HFFc6 (cell line): ENCODE results near the gene TMEM107. TPM values are rescaled to one million over a fixed set of nuclear protein-coding genes. Genes with fewer than 3 reads are reported as not detected.

Source experiments
- DNase-seq: peaks from one replicate; pipeline ENCODE4 v3.0.0-alpha.2; 2018
- H3K27ac Mint-ChIP-seq: 2 replicates; pipeline ENCODE4 v1.8.0; 2020; ENCODE audit warnings: mild to moderate bottlenecking, mixed read lengths
- H3K27me3 Mint-ChIP-seq: 2 replicates; pipeline ENCODE4 v1.8.0; 2021; ENCODE audit warnings: mild to moderate bottlenecking, moderate library complexity, mixed read lengths; ENCODE audit not compliant: insufficient read depth
- H3K36me3 Mint-ChIP-seq: 2 replicates; pipeline ENCODE4 v1.8.0; 2021; ENCODE audit warnings: low read depth, mixed read lengths
- H3K4me1 Mint-ChIP-seq: 2 replicates; pipeline ENCODE4 v1.8.0; 2020; ENCODE audit warnings: low read depth, mixed read lengths
- H3K4me3 Mint-ChIP-seq: 2 replicates; pipeline ENCODE4 v1.8.0; 2020; ENCODE audit warnings: mild to moderate bottlenecking, moderate library complexity, mixed read lengths
- H3K9me3 Mint-ChIP-seq: 2 replicates; pipeline ENCODE4 v1.8.0; 2020; ENCODE audit warnings: mild to moderate bottlenecking, mixed read lengths
- total RNA-seq, 6 experiments: library from RNA; stranded (reverse); fragmentation: NEBNext Ultra II Directional; extraction: Animal tissue kit (Norgen Biotek cat#: 25700); gene quantifications; 2 replicates in 1 of 6; 3 replicates in 5 of 6; pipeline ENCODE4 v1.2.3, GENCODE V29; 2021
- TF ChIP-seq, protein P1 (sequence below): fragments of 200-600 bp; sonication (generic); IDR thresholded peaks from 2 replicates; pipeline ENCODE4 v1.5.0; 2021; ENCODE audit warnings: antibody characterized with exemption, mild to moderate bottlenecking

Gene TMEM107
- total RNA-seq, 6 experiments from 2014 or later, result 13.8 to 18.8 (median 17.5) TPM

GRCh38 chr17:8210761-8211458, 34.7 kb upstream of the TMEM107 start:
- Mint-ChIP-seq H3K9me3 (no peaks in the 10 kb centered on the region), H3K4me3 (peak overlapping the region; percentile 98), H3K27ac (peak overlapping the region; percentile 98), H3K36me3 (peaks cover 8% of the 10 kb centered on the region; the same call in 1 of the 2 replicates), H3K27me3 (peaks cover 6% of the 10 kb centered on the region), H3K4me1 (peaks cover 25% of the 10 kb centered on the region)
- TF ChIP-seq, protein P1, sequence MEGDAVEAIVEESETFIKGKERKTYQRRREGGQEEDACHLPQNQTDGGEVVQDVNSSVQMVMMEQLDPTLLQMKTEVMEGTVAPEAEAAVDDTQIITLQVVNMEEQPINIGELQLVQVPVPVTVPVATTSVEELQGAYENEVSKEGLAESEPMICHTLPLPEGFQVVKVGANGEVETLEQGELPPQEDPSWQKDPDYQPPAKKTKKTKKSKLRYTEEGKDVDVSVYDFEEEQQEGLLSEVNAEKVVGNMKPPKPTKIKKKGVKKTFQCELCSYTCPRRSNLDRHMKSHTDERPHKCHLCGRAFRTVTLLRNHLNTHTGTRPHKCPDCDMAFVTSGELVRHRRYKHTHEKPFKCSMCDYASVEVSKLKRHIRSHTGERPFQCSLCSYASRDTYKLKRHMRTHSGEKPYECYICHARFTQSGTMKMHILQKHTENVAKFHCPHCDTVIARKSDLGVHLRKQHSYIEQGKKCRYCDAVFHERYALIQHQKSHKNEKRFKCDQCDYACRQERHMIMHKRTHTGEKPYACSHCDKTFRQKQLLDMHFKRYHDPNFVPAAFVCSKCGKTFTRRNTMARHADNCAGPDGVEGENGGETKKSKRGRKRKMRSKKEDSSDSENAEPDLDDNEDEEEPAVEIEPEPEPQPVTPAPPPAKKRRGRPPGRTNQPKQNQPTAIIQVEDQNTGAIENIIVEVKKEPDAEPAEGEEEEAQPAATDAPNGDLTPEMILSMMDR, result no peak
- DNase-seq, result no peak

- Mint-ChIP-seq H3K27ac (peak within 1 kb of the TSS; percentile 98), H3K36me3 (peaks cover 10% of the 10 kb centered on the region; the same call in 1 of the 2 replicates)
Observed at GRCh38 chr17:8209907-8210760, 34.0 kb upstream of the TMEM107 start, which contains the start of gene AURKB. Gene AURKB, minus strand, starts transcription at chr17:8210575. Its CDS starts 351 bp downstream, at chr17:8210224.

DNA sequence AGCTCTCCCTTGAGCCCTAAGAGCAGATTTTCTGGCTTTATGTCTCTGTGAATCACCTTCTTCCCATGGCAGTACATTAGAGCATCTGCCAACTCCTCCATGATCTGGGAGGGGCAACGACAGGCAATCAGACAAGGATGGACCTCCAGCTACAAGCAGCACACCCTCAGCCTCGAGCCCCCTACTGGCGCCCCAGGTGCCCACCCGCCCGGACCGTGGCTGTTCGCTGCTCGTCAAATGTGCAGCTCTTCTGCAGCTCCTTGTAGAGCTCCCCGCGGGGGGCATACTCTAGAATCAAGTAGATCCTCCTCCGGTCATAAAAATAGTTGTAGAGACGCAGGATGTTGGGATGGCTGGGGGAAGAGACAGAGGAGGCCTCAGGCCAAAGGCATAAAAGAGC, 30.4 kb upstream of the TMEM107 start:
- no peak for DNase-seq
- TF ChIP-seq, protein P1, result no peak; the same call in 1 of the 2 replicates
- Mint-ChIP-seq H3K4me1 (peaks cover 29% of the 10 kb centered on the region), H3K27me3 (peaks cover 6% of the 10 kb centered on the region), H3K36me3 (peaks cover 29% of the 10 kb centered on the region; the same call in 1 of the 2 replicates), H3K4me3 (no peak overlapping the region), H3K27ac (peak overlapping the region; percentile 55), H3K9me3 (no peaks in the 10 kb centered on the region)

More at GRCh38 chr17:8209907-8210760, 34.0 kb upstream of the TMEM107 start, which contains the start of gene AURKB:
- DNase-seq, result peak; percentile 97
- Mint-ChIP-seq H3K4me1 (peaks cover 25% of the 10 kb centered on the region), H3K27me3 (peaks cover 6% of the 10 kb centered on the region), H3K9me3 (no peaks in the 10 kb centered on the region), H3K4me3 (peak within 1 kb of the TSS; percentile 98)
- TF ChIP-seq, protein P1, result no peak

DNA sequence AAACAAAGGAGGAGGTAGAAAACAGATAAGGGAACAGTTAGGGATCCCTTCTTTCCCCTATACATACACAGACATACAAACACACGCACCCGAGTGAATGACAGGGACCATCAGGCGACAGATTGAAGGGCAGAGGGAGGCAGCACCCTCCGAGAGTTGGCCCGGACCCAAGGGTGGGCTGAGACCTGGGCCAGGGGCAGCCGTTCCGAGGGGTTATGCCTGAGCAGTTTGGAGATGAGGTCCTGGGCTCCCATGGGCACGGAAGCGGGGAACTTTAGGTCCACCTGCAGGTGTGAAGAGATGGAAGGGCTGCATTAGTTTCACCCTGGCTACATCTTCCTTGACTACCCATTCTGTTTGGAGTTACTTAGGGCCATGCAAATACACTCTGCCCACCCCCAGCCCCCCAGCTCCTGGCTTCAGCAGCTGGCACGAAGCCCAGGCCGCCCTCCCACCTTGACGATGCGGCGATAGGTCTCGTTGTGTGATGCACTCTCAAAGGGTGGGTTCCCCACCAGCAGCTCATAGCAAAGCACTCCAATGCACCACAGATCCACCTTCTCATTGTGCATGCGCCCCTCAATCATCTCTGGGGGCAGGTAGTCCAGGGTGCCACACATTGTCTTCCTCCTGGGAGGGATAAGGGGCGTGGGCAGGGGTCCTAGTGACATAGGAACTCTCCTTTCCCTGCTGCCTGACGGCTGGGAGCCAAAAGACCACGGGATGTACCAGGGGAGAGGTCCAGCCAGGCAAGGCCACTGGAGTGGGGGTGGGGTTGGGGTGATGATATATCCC, 28.8 kb upstream of the TMEM107 start:
- Mint-ChIP-seq H3K27me3 (peaks cover 5% of the 10 kb centered on the region; the same call in 1 of the 2 replicates), H3K27ac (peak overlapping the region; percentile 26; the same call in 1 of the 2 replicates), H3K9me3 (no peaks in the 10 kb centered on the region), H3K4me1 (peaks cover 24% of the 10 kb centered on the region), H3K36me3 (peaks cover 33% of the 10 kb centered on the region; the same call in 1 of the 2 replicates), H3K4me3 (no peak overlapping the region)
- DNase-seq, result no peak
- TF ChIP-seq, protein P1, result no peak
